Thyroid gland (tissue), 4 donors: ENCODE measurements around the gene PNPLA1. TPM values are rescaled to one million over a fixed set of nuclear protein-coding genes. Genes with fewer than 3 reads are reported as not detected.

Experiments used
- DNase-seq, 2 donors: peaks; one replicate each; pipeline ENCODE4 v3.0.0-alpha.2; 2019
- H3K27ac ChIP-seq, 3 donors: fragments of 200-600 bp; sonication (generic); 1 replicate in 2 of 3; 2 replicates in 1 of 3; pipeline ENCODE4 v1.5.1; 2016 to 2019; ENCODE audit warnings: mild to moderate bottlenecking in 1 of 3, moderate library complexity in 1 of 3
- H3K27me3 ChIP-seq: fragments of 200-600 bp; sonication (generic); one replicate; pipeline ENCODE4 v1.5.1; 2019
- H3K36me3 ChIP-seq, 2 donors: fragments of 200-600 bp; sonication (generic); one replicate each; pipeline ENCODE4 v1.5.1; 2016 to 2019
- H3K4me1 ChIP-seq, 2 donors: fragments of 200-600 bp; sonication (generic); one replicate each; pipeline ENCODE4 v1.5.1; 2017 to 2019
- H3K4me3 ChIP-seq, 3 donors: fragments of 200-600 bp; sonication (generic); replicated peaks in 1 of 3; 1 replicate in 2 of 3; 2 replicates in 1 of 3; pipeline ENCODE4 v1.5.1; 2016; ENCODE audit warnings: mild to moderate bottlenecking in 1 of 3
- H3K9me3 ChIP-seq: fragments of 200-600 bp; sonication (generic); one replicate; pipeline ENCODE4 v1.5.1; 2017
- POLR2A ChIP-seq, 2 donors: fragments of 450-650 bp; IDR thresholded peaks; one replicate each; pipeline ENCODE4 v1.6.1; 2017; ENCODE audit warnings: antibody characterized with exemption in 2 of 2, mild to moderate bottlenecking in 2 of 2, moderate library complexity in 1 of 2
- WGBS, 2 donors: methylation state at CpG; one replicate each; pipeline ENCODE4 v1.1.5; 2017; 5-methylcytosine and 5-hydroxymethylcytosine counted together
- intact Hi-C: fragments of 100-400 bp; cut with DNase I; formaldehyde crosslinking; loops from one replicate; pipeline ENCODE4 v1.15.1; 2023
- total RNA-seq, 4 donors: library from RNA; depleted of rRNA; stranded (reverse); fragments of >200 nt; gene quantifications; one replicate each; pipeline ENCODE4 v1.2.3, GENCODE V29; 2016
- TF ChIP-seq, protein P1 (sequence below), 6 experiments: fragments of 200-600 bp in 3 of 6; fragments of 450-650 bp in 3 of 6; sonication (generic) in 3 of 6; IDR thresholded peaks; one replicate each; pipeline ENCODE4 v1.5.1; 2016 to 2019; ENCODE audit warnings: antibody characterized with exemption in 6 of 6, mild to moderate bottlenecking in 2 of 6, inconsistent platforms in 1 of 6, moderate library complexity in 1 of 6

The PNPLA1 gene
- total RNA-seq, 4 donors from 2014 or later, result 0.11 TPM; not detected in 3

DNA sequence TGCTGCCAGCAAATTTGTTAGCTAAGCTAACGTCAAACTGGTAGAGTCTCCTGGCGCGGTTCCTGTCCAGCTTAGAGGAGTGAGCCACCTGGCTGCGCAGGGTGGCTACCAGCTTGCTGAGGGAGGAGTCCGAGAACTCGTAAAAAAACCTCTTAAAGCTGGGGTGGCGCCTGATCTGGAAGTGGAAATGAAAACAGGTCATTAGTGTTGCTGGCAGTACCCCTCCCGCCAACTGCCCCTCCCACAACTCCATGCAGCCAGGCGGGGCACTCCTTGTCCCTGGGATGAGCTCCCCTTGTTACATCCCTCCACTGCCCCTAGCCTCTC is 49.5 kb downstream of the PNPLA1 start:
- Histone ChIP-seq H3K36me3 (no peaks in the 10 kb centered on the region), H3K27me3 (no peaks in the 10 kb centered on the region)

DNA sequence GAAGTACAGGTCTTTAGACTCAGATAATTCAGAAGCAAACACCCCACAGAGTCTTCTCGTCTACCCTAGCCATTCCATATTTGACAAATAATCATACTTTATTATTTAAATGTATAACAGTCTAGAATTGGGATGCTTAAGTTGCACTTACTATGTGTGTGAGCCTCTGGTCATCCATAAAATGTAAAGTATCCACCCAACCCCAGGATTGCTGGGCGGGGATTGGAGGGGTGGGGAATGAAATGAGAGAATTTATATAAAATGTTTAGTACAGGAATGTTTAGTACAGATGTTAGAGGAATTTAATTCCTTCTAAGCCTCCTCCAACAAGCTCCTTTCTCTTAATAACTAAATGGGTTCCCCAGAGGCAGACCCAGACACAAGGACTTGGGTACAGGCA is 50.0 kb downstream of the PNPLA1 start:
- Histone ChIP-seq H3K9me3 (no peaks in the 10 kb centered on the region), H3K4me3 (no peak overlapping the region), H3K36me3 (no peaks in the 10 kb centered on the region), H3K27ac (no peak overlapping the region), H3K27me3 (no peaks in the 10 kb centered on the region), H3K4me1 (no peaks in the 10 kb centered on the region)
- intact Hi-C loops, result no loop called here
- DNase-seq, result no peak
- 91% methylated on average over 2 of the region's 2 CpGs for WGBS, 2 donors
- TF ChIP-seq POLR2A (IDR thresholded peaks at IDR 0.05), result no peak
- TF ChIP-seq, protein P1, sequence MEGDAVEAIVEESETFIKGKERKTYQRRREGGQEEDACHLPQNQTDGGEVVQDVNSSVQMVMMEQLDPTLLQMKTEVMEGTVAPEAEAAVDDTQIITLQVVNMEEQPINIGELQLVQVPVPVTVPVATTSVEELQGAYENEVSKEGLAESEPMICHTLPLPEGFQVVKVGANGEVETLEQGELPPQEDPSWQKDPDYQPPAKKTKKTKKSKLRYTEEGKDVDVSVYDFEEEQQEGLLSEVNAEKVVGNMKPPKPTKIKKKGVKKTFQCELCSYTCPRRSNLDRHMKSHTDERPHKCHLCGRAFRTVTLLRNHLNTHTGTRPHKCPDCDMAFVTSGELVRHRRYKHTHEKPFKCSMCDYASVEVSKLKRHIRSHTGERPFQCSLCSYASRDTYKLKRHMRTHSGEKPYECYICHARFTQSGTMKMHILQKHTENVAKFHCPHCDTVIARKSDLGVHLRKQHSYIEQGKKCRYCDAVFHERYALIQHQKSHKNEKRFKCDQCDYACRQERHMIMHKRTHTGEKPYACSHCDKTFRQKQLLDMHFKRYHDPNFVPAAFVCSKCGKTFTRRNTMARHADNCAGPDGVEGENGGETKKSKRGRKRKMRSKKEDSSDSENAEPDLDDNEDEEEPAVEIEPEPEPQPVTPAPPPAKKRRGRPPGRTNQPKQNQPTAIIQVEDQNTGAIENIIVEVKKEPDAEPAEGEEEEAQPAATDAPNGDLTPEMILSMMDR (IDR thresholded peaks at IDR 0.05), result no peak

More for the DNA sequence above, 49.5 kb downstream of the PNPLA1 start:
- no peak overlapping the region for H3K4me3 ChIP-seq
- no peak for DNase-seq
- H3K9me3 ChIP-seq, result no peaks in the 10 kb centered on the region
- no peak overlapping the region for H3K27ac ChIP-seq
- TF ChIP-seq, protein P1 (IDR thresholded peaks at IDR 0.05), result no peak
- TF ChIP-seq POLR2A (IDR thresholded peaks at IDR 0.05), result no peak
- 77 to 83% methylated on average over 9 of the region's 9 CpGs for WGBS, 2 donors
- intact Hi-C loops, result no loop called here
- H3K4me1 ChIP-seq, result no peaks in the 10 kb centered on the region

DNA sequence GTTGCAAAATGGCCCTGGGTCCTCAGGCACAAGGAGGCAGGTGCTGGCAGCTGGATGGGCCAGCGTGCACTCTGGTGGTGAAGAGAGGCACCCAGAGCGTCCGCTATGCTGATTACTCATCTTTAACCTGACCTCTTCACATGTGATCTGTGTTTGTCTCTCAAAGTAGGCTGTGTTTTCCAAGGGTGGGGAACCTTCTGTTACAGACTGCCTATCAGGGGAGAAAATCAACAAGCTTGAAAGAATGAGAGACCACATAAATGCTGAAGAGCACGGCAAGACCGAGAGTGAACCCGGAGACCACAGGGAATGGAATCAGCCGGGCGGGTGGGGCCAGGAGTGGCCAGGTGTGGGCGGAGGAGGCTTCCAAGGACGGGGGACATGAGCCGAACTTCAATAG is 50.6 kb downstream of the PNPLA1 start:
- no peaks in the 10 kb centered on the region for H3K27me3 ChIP-seq
- intact Hi-C loops, result no loop called here
- no peak for DNase-seq
- no peaks in the 10 kb centered on the region for H3K4me1 ChIP-seq
- no peaks in the 10 kb centered on the region for H3K9me3 ChIP-seq
- WGBS, 2 donors, result 73 to 86% methylated on average over 11 of the region's 11 CpGs
- no peaks in the 10 kb centered on the region for H3K36me3 ChIP-seq
- no peak for TF ChIP-seq POLR2A (IDR thresholded peaks at IDR 0.05)
- TF ChIP-seq, protein P1 (IDR thresholded peaks at IDR 0.05), result no peak
- H3K27ac ChIP-seq, result no peak overlapping the region
- H3K4me3 ChIP-seq, result no peak overlapping the region

DNA sequence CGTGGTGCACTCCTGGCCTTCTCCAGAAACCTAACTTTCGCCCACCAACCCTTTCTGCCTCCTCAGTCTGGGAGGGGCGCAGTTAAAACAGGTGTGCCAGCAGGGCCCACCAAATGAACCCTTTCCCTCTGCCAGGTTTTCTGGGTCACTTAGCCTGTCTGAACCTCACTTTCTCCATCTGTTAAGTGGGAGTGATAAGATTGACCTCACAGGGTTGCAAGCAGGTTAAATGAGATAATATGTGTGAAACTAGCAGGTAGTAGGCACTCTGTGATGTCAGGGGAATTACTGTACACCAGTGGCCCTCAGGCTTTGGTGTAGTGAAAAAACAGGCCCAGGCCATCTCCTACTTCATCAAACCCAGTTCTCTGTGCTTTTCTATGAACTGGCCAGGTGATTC is 52.7 kb downstream of the PNPLA1 start:
- TF ChIP-seq, protein P1 (IDR thresholded peaks at IDR 0.05), result no peak
- no peak for TF ChIP-seq POLR2A (IDR thresholded peaks at IDR 0.05)
- intact Hi-C loops, result no loop called here
- no peaks in the 10 kb centered on the region for H3K27me3 ChIP-seq
- H3K27ac ChIP-seq, result no peak overlapping the region
- WGBS, 2 donors, result 95 to 97% methylated on average over 3 of the region's 3 CpGs
- H3K9me3 ChIP-seq, result no peaks in the 10 kb centered on the region
- DNase-seq, result no peak
- no peak overlapping the region for H3K4me3 ChIP-seq
- H3K36me3 ChIP-seq, result no peaks in the 10 kb centered on the region
- no peaks in the 10 kb centered on the region for H3K4me1 ChIP-seq

DNA sequence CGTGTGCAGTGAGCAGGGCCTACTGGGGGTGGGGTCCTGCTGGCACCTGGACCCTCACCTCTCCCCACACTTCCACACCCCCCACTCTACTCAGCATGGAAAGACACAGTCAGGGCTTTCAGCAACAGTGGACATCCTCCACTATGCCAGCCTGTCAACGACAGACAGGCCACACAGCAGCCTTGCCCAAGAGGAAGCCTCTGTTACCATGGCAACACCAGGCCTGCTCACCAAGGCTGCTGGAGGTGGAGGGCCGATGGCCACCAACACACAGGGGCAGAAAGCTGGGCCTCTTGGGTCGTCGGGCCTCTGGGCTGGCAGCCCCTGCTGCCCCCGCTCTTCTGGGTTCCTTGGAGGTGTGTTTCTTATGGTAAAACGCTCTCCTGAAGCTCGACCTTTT is 53.2 kb downstream of the PNPLA1 start:
- H3K27ac ChIP-seq, result no peak overlapping the region
- intact Hi-C loops, result no loop called here
- TF ChIP-seq POLR2A (IDR thresholded peaks at IDR 0.05), result no peak
- TF ChIP-seq, protein P1 (IDR thresholded peaks at IDR 0.05), result no peak
- DNase-seq, result no peak
- H3K27me3 ChIP-seq, result no peaks in the 10 kb centered on the region
- 71 to 78% methylated on average over 8 of the region's 8 CpGs for WGBS, 2 donors
- no peaks in the 10 kb centered on the region for H3K4me1 ChIP-seq
- no peak overlapping the region for H3K4me3 ChIP-seq
- H3K36me3 ChIP-seq, result no peaks in the 10 kb centered on the region
- H3K9me3 ChIP-seq, result no peaks in the 10 kb centered on the region
